GM18508 (cell line): ENCODE results near the gene ZKSCAN7.
"Not testable (repeated sequence)": the region's sequence is repeated elsewhere in the genome, so short reads cannot be mapped to it uniquely, and the experiment has no call there.

Source experiments
- ATAC-seq: cut with Tn5 transposase; IDR thresholded peaks from one replicate; pipeline ENCODE4 v1.9.1; 2021; ENCODE audit warnings: moderate number of reproducible peaks; ENCODE audit not compliant: insufficient read depth, unreplicated experiment

Gene ZKSCAN7

DNA sequence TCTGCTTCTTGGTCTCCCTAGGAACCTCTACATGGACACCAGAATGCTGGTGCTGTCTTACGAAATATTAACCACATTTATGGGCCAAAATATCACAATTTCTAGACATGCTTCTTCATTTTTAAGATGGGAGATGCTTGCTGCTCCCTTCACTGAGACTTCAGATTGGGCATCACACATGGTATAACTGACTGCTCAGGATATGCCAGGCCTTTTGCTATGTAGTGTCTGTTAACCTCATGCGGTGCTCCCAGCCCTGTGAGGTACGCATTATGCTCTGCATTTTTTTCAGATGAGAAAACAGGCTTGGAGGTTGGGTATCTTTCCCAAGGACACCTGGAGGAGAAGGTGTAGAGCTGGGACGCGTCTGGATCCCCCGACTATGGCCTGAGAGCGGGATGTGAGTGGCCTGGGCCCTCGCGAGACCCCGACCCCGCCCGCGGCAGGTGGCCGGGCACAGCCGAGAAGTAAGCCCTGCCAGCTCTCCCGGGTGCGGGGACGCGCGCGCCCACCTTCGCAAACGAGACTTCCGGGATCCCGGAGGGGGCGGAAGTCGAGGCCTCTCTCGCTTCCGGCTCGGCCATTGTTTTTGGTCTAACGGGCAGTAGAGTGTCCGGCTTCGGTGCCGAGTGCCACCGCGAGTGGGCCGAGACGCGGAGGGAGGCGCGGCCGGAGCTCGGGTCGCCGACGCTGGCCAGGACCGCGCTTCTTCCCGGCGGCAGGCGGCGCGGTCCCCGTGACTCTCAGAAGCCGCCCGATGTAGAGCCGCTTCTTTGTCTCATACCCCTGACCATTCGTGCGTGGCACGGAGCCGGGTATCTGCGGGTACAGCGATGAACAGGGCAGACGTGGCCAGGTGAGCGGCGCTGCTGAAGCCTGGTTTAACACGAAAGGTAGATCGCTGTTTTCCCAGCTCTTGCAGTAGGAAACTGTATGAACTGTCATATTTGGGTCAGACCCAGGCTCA is at the start of gene ZKSCAN7:
TSS of gene ZKSCAN7 (plus strand) at position 568 of the 967 bp plus-strand sequence. CDS start 1,855 bp downstream, outside the sequence.
- ATAC-seq = no peak

GRCh38 chr3:44506556-44506955 is 48.4 kb upstream of the ZKSCAN7 start:
- ATAC-seq = no peak

DNA sequence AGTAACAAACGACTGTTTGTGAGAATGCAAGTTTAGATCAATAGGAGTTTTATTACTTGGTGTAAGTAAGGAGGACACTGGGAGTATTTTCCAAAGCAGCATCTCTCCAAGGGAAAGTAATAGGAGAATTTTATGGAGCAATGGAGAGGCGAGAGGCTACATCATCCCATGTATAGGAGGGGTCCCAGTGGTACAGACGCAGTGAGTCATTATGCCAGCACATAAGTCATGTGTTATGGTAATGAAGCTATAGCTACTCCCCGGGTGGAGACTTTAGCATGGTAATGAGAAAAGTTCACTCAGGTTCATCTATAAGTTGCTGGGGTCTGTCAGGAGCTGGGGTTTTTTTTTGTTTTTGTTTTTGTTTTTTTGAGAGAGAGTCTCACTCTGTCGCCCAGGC is 48.0 kb upstream of the ZKSCAN7 start:
- no peak for ATAC-seq

DNA sequence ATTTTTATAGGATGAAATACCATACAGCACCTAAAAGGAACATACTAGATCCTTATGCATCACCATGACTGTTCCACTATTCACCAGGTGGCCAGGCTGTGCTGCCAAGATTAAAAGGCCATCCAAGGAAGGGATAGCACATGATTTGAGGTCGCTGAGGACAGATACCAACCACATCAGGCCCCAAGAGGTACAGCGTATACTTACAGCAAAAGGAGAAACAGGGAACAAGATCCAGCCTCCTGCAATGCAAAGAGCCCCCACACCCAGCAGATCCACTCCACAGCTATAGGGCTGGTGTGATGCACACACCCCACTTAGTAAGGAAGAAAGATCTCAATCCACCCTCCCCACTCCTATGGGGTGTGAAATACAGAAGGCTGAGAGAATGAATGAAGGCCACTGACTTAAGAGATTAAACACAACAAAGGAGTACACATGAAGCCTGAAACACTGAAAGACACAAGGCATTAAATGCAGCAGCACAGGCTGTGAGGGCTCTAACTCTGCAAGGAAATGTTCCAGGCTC is 45.5 kb upstream of the ZKSCAN7 start:
- ATAC-seq = no peak

DNA sequence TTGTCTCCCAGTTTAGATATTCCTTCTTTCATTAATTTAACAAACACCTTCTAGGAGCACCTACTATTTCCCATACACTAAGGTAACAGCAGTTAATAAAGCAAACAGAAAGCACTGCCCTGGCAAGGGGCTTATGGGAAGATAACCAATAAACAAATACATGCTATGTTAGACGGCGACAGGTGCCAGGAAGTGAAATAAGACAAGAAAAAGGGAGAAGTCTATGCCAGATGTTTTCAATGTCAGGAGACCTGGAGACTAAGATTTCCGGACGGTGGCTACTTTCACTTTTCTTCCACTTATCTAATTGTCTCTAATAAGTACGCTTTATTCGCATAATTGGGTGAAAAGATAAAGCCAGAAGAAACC is 45.0 kb upstream of the ZKSCAN7 start:
- ATAC-seq = no peak

- ATAC-seq = no peak
These were observed 43.8 kb upstream of the ZKSCAN7 start for GRCh38 chr3:44511238-44511566.

- ATAC-seq = no peak
These were observed 41.5 kb upstream of the ZKSCAN7 start for GRCh38 chr3:44513513-44513912.

GRCh38 chr3:44516230-44516629 is 38.8 kb upstream of the ZKSCAN7 start:
- ATAC-seq = no peak

- no peak for ATAC-seq
These were observed 36.2 kb upstream of the ZKSCAN7 start for GRCh38 chr3:44518782-44519156.

DNA sequence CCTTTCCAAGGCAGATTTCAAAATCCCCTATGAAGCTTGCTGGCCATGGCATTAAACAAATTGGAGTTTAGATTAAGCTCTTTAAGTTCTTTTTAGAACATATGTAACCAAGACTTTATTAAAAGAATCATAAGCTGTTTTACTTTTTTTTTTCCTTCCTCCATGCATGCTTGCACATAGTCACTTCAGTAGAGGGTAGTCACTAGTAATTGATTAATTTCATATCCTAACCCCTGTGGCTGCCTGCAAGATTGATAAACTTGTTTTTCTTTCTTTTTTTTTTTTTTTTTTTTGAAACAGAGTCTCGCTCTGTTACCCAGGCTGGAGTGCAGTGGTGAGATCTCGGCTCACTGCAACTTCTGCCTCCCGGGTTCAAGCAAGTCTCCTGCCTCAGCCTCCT is 33.3 kb upstream of the ZKSCAN7 start:
- no peak for ATAC-seq

DNA sequence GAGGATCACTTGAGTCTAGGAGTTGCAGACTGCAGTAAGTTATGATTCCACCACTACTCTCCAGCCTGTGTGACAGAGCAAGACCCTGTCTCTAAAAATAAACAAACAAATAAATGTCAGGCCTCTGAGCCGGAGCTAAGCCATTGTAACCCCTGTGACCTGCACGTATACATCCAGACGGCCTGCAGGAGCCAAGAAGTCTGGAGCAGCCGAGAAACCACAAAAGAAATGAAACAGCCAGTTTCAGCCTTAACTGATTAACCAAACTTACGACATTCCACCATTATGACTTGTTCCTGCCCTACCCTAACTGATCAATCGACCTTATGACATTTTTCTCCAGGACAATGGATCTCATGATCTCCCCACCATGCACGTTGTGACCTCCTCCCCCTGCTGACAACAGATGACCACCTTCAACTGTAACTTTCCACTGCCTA is 32.5 kb upstream of the ZKSCAN7 start:
- no peak for ATAC-seq

DNA sequence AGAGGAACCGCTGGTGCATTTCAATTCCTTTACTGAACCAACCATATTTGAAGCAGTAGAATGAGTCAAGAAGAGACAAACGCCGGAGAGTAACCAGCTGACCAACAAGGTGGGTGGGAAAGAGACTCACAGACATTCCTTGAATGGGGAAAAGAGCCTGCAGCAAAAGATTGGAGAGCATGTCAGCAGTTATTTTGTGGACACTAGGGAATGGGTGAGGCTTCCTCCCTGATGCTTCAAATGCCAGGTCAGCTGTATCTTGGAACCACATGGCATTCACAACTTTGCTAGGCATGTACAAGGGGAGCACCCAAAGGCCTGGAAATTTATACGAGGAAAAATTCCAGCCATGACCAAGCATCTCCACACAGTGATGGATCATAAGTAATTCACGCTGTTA is 29.9 kb upstream of the ZKSCAN7 start:
- ATAC-seq = no peak

GRCh38 chr3:44529927-44530326 is 25.1 kb upstream of the ZKSCAN7 start:
- ATAC-seq = no peak

GRCh38 chr3:44530911-44531310 is 24.1 kb upstream of the ZKSCAN7 start:
- ATAC-seq = no peak

- ATAC-seq = not testable (repeated sequence)
These were observed 20.3 kb upstream of the ZKSCAN7 start for GRCh38 chr3:44534659-44535058.

GRCh38 chr3:44535364-44535763 is 19.6 kb upstream of the ZKSCAN7 start:
- no peak for ATAC-seq

DNA sequence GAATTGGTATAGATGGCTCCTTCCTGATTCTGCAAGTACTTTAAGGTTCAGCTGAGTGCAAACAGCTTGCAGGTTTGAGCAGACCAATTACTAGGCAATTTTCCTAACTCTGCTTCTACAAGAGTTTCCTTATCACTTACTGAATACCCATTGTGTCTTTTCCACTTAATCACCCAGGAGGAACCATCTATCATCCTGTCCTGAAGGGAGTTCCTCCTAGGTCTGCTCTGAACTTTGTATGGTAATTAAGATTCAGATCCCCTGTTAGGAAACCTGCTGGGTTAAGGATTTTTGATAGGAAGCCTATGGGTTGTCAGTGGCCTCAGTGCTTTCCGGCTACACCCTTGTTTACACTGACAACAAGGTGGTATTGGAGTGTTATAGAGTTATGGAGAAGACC is 10.2 kb upstream of the ZKSCAN7 start:
- ATAC-seq = not testable (repeated sequence)

DNA sequence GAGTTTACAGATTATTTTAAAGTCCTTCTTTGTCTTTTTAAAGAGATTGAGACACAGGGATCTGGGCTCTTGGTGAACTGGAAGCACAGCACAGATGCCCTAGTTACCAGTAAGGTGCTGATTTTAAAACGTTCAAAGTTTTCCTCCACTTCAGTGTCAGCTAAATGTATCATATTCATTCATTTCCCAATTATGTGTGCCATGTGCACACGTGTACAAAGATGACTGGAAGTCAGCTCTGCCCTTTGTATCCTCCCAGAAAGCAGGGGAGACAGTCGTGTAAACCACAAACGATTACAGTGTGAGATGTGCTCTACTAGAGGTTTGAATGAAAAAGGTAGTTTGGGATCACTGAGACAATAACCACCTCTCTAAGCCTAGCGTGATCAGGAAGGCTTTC is 730 bp downstream of the ZKSCAN7 start:
- ATAC-seq = no peak

GRCh38 chr3:44557074-44557473 is 2.1 kb downstream of the ZKSCAN7 start:
- no peak for ATAC-seq

DNA sequence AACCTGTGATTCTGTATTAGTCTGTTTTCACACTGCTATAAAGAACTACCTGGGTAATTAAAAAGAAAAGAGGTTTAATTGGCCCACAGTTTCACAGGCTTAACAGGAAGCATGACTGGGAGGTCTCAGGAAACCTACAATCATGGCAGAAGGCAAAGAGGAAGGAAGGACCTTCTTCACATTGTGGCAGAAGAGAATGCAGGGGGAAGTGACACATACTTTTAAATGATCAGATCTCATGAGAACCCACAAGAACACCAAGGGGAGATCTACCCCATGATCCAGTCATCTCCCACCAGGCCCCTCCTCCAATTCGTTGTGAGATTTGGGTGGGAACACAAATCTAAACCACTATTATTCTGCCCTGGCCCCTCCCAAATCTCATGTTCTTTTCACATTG is 6.1 kb downstream of the ZKSCAN7 start:
- ATAC-seq = no peak

DNA sequence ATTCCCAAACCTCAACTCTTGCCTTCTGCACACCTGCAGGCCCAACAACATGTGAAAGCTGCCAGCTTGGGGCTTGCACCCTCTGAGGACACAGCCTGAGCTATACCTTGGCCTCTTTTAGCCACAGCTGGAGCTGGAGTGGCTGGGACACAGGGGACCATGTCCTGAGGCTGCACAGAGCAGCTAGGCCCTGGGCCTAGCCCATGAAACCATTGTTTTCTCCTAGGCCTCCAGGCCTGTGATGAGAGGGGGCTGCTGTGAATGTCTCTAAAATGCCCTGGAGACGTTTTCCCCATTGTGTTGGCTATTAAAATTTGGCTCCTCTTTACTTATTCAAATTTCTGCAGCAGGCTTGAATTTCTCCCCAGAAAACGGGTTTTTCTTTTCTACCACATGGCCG is 7.2 kb downstream of the ZKSCAN7 start:
- ATAC-seq = no peak

DNA sequence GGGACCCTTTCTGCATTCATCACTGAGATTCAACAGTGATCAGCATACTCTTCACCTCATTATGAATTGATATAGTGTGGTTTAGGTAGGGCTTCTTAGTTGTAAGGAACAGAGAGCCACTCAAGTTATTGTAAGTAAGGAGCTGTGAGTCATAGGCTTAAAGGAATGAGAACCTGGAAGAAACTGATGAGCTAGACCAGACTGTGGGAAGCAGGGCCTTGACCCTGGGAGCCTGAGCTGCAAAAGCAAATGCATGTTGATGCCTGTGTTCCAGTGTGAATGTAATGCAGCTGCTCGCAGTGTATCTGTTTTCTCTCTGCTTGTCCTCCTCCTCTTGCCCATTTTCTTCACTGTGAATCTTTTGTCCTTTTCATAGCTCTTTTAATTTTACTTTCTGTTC is 13.6 kb downstream of the ZKSCAN7 start:
- no peak for ATAC-seq
